ENCODE data around the gene BAIAP2.

DNA sequence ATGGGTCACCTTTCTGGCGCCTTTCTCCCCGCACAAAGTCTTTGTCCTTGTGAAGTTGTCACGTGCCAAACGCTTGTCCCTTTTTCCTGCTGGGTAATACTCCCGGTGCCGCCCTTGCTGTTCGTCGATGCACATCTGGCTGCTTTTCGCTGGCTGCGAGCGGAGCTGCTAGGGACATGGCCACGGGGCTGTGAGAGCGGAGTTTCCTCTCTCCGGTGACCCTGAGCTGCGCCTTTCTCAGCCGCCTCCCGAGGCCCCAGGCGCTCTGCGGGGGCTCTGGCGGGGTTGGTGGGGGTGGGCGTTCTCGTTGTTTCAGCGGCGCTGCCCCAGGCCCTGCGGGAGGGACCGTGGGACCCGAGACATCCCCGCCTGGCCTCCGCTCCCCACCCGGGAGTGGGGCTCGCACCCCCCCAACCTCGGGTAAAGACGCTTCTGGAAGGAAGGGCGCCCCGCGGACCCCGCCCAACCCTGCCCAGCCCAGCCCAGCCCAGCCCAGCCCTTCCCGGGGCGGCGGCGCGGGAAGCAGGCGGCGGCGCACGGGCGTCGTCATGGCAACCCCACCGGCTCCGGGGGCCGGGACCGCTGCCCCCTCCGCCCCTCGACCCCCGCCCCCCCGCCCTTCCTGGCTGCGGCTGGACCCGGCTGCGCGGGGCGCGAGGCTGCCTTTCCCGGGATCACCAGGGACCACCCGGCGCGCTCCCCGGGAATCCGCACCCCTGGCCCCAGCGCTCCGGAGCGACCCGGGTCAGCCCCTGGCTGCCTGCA is 31.1 kb upstream of the BAIAP2 start:
- TF ChIP-seq, protein P1, sequence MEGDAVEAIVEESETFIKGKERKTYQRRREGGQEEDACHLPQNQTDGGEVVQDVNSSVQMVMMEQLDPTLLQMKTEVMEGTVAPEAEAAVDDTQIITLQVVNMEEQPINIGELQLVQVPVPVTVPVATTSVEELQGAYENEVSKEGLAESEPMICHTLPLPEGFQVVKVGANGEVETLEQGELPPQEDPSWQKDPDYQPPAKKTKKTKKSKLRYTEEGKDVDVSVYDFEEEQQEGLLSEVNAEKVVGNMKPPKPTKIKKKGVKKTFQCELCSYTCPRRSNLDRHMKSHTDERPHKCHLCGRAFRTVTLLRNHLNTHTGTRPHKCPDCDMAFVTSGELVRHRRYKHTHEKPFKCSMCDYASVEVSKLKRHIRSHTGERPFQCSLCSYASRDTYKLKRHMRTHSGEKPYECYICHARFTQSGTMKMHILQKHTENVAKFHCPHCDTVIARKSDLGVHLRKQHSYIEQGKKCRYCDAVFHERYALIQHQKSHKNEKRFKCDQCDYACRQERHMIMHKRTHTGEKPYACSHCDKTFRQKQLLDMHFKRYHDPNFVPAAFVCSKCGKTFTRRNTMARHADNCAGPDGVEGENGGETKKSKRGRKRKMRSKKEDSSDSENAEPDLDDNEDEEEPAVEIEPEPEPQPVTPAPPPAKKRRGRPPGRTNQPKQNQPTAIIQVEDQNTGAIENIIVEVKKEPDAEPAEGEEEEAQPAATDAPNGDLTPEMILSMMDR (IDR thresholded peaks at IDR 0.05): no peak
- no peak for TF ChIP-seq POLR2A (IDR thresholded peaks at IDR 0.05)

Data from thyroid gland (tissue), 4 donors.